Measurements from ENCODE around the gene C1RL.

DNA sequence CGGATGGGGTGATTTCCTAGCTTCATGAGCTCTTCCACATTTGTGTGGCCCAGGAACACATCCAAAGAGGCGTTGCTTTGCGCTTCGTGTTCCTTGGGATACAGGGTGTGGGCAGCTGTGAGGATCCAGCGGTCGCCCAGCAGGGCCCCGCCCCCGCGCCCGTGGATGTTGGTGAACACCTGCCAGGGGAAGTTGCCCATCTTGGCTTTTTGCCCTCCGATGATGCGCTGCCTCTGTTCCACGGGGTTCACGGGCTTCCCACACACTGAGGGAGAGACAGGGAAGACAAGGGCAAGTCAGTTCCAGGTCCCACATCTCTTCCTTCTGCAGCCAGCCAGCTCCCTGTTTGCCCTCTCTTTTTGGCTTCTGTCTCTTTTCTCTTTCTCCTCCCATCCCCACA lies 28.0 kb downstream of the C1RL start:
- TF ChIP-seq POLR2A (IDR thresholded peaks at IDR 0.05) (no peak), CTCF (IDR thresholded peaks at IDR 0.05) (no peak)

Data from uterus (tissue), 2 donors.